ENCODE measurements around the gene MMP11. TPM values are rescaled to one million over a fixed set of nuclear protein-coding genes. Genes with fewer than 3 reads are reported as not detected.

Gene MMP11
- total and polyA plus RNA-seq, 11 donors: 5.2 to 17.0 (median 10.4) TPM

- peak overlapping the region; percentile 74 to 99 (median 92) for H3K27ac ChIP-seq
- H3K36me3 ChIP-seq: peaks cover 0 to 78% (median 25%) of the 10 kb centered on the region in 9 donors
Measured at GRCh38 chr22:23833017-23833751, 60.5 kb downstream of the MMP11 start.

More at GRCh38 chr22:23833017-23833751, 60.5 kb downstream of the MMP11 start:
- no peak for TF ChIP-seq POLR2A (IDR thresholded peaks at IDR 0.05)
- peak in 3 of 12 donors; percentile 6 to 16 (median 9) for TF ChIP-seq CTCF (IDR thresholded peaks at IDR 0.05)
- intact Hi-C loops (cut with DNase I): loop anchor here in 1 of 10 donors (5.0 kb wide), 1 partner anchor 46 kb away; the partner anchor contains the start of gene SMARCB1
- ATAC-seq (no peak), DNase-seq (peak in 2 of 5 donors; percentile 14 to 38)
- Histone ChIP-seq H3K4me3 (no peak overlapping the region), H3K9me3 (no peaks in the 10 kb centered on the region), H3K27me3 (no peaks in the 10 kb centered on the region), H3K4me1 (peaks cover 0 to 92% (median 49%) of the 10 kb centered on the region in 12 donors)
- 80 to 92% (median 83%) methylated on average over 16 of the region's 16 CpGs for whole genome bisulfite sequencing, 4 donors

Other genes starting within 250 kb of the MMP11 start
- gene IGLL1, start 192.6 kb upstream of the MMP11 start, total RNA-seq: not detected
- gene IGLL1, start 192.6 kb upstream of the MMP11 start, polyA plus RNA-seq: not detected
- gene DRICH1, start 140.5 kb upstream of the MMP11 start, total RNA-seq: under 1 TPM in 2 of 9 donors, not detected in 7; 0.32 to 0.45 TPM
- gene DRICH1, start 140.5 kb upstream of the MMP11 start, polyA plus RNA-seq: under 1 TPM in 1 of 2 donors, not detected in 1; 0.11 TPM
- gene RGL4, start 81.8 kb upstream of the MMP11 start, total RNA-seq: under 1 TPM in 3 of 9 donors, not detected in 6; 0.21 to 0.69 (median 0.52) TPM
- gene RGL4, start 81.8 kb upstream of the MMP11 start, polyA plus RNA-seq: under 1 TPM; 0.42 to 0.53 TPM
- gene ZNF70, start 21.7 kb upstream of the MMP11 start, total RNA-seq: 1 to 10 TPM; 2.7 to 4.6 (median 3.3) TPM
- 1 to 10 TPM; 1.6 to 2.1 TPM for gene ZNF70, start 21.7 kb upstream of the MMP11 start, polyA plus RNA-seq
- 1 to 10 TPM in 2 of 9 donors, under 1 TPM in 4, not detected in 3; 0.63 to 3.2 (median 0.84) TPM for gene VPREB3, start 18.4 kb upstream of the MMP11 start, total RNA-seq
- under 1 TPM; 0.75 to 0.80 TPM for gene VPREB3, start 18.4 kb upstream of the MMP11 start, polyA plus RNA-seq
- not detected for gene C22orf15, start 9.9 kb upstream of the MMP11 start, total RNA-seq
- gene C22orf15, start 9.9 kb upstream of the MMP11 start, polyA plus RNA-seq: not detected
- 1,000 to 10,000 TPM in 3 of 9 donors, 100 to 1,000 TPM in 6; 374 to 1,458 (median 944) TPM for gene CHCHD10, start 4.9 kb upstream of the MMP11 start, total RNA-seq
- 1,000 to 10,000 TPM in 1 of 2 donors, 100 to 1,000 TPM in 1; 393 to 2,069 TPM for gene CHCHD10, start 4.9 kb upstream of the MMP11 start, polyA plus RNA-seq
- gene SMARCB1, start 14.1 kb downstream of the MMP11 start, total RNA-seq: 10 to 100 TPM; 32.8 to 54.2 (median 45.6) TPM
- gene SMARCB1, start 14.1 kb downstream of the MMP11 start, polyA plus RNA-seq: 10 to 100 TPM; 30.2 to 75.3 TPM
- gene DERL3, start 66.2 kb downstream of the MMP11 start, total RNA-seq: 1 to 10 TPM in 7 of 9 donors, under 1 TPM in 2; 0.24 to 2.8 (median 1.7) TPM
- gene DERL3, start 66.2 kb downstream of the MMP11 start, polyA plus RNA-seq: 10 to 100 TPM in 1 of 2 donors, 1 to 10 TPM in 1; 1.4 to 12.7 TPM
- gene SLC2A11, start 85.0 kb downstream of the MMP11 start, total RNA-seq: 10 to 100 TPM; 13.0 to 31.2 (median 18.7) TPM
- gene SLC2A11, start 85.0 kb downstream of the MMP11 start, polyA plus RNA-seq: 10 to 100 TPM in 1 of 2 donors, 1 to 10 TPM in 1; 8.7 to 30.4 TPM
- 100 to 1,000 TPM; 192 to 383 (median 229) TPM for gene MIF, start 121.5 kb downstream of the MMP11 start, total RNA-seq
- gene MIF, start 121.5 kb downstream of the MMP11 start, polyA plus RNA-seq: 100 to 1,000 TPM; 339 to 503 TPM
- 10 to 100 TPM in 1 of 9 donors, 1 to 10 TPM in 7, under 1 TPM in 1; 0.81 to 15.5 (median 6.2) TPM for gene GSTT2B, start 188.3 kb downstream of the MMP11 start, total RNA-seq
- gene GSTT2B, start 188.3 kb downstream of the MMP11 start, polyA plus RNA-seq: 10 to 100 TPM in 1 of 2 donors, 1 to 10 TPM in 1; 6.6 to 19.9 TPM
- gene DDTL, start 194.0 kb downstream of the MMP11 start, total RNA-seq: 1 to 10 TPM in 5 of 9 donors, not detected in 4; 1.1 to 2.3 (median 2.2) TPM
- gene DDTL, start 194.0 kb downstream of the MMP11 start, polyA plus RNA-seq: 1 to 10 TPM; 2.8 to 6.7 TPM
- gene DDT, start 201.6 kb downstream of the MMP11 start, total RNA-seq: 100 to 1,000 TPM; 117 to 210 (median 153) TPM
- 100 to 1,000 TPM; 301 to 399 TPM for gene DDT, start 201.6 kb downstream of the MMP11 start, polyA plus RNA-seq
- gene GSTT2, start 207.3 kb downstream of the MMP11 start, total RNA-seq: under 1 TPM in 1 of 9 donors, not detected in 8; 0.60 TPM
- 1 to 10 TPM in 1 of 2 donors, under 1 TPM in 1; 0.30 to 2.1 TPM for gene GSTT2, start 207.3 kb downstream of the MMP11 start, polyA plus RNA-seq
- gene GSTT4, start 232.6 kb downstream of the MMP11 start, total RNA-seq: not detected
- gene GSTT4, start 232.6 kb downstream of the MMP11 start, polyA plus RNA-seq: not detected
- gene CABIN1, start 238.5 kb downstream of the MMP11 start, total RNA-seq: 10 to 100 TPM; 22.3 to 47.7 (median 33.9) TPM
- gene CABIN1, start 238.5 kb downstream of the MMP11 start, polyA plus RNA-seq: 10 to 100 TPM; 22.1 to 27.4 TPM